Ascending aorta (tissue), 2 donors: ENCODE measurements around the gene SSMEM1. TPM values are rescaled to one million over a fixed set of nuclear protein-coding genes. Genes with fewer than 3 reads are reported as not detected.
"Not testable (repeated sequence)": the region's sequence is repeated elsewhere in the genome, so short reads cannot be mapped to it uniquely, and the experiment has no call there.

Experiments
- DNase-seq, 2 donors: peaks; one replicate each; pipeline ENCODE4 v3.0.0-alpha.2; 2019; ENCODE audit warnings: low spot score in 2 of 2
- H3K27ac ChIP-seq, 2 donors: fragments of 200-600 bp; sonication (generic); one replicate each; pipeline ENCODE4 v1.5.1; 2016 to 2017; ENCODE audit warnings: mild to moderate bottlenecking in 1 of 2
- H3K27me3 ChIP-seq: fragments of 200-600 bp; sonication (generic); one replicate; pipeline ENCODE4 v1.5.1; 2017
- H3K36me3 ChIP-seq, 2 donors: fragments of 200-600 bp; sonication (generic); one replicate each; pipeline ENCODE4 v1.5.1; 2016
- H3K4me1 ChIP-seq, 2 donors: fragments of 200-600 bp; sonication (generic); one replicate each; pipeline ENCODE4 v1.5.1; 2016 to 2017; ENCODE audit warnings: mild to moderate bottlenecking in 1 of 2
- H3K4me3 ChIP-seq, 2 donors: fragments of 200-600 bp; sonication (generic); one replicate each; pipeline ENCODE4 v1.5.1; 2016 to 2017; ENCODE audit warnings: mild to moderate bottlenecking in 1 of 2
- H3K9me3 ChIP-seq, 2 donors: fragments of 200-600 bp; sonication (generic); one replicate each; pipeline ENCODE4 v1.5.1; 2016
- CTCF ChIP-seq, 3 experiments: fragments of 200-600 bp in 2 of 3; fragments of 450-650 bp in 1 of 3; sonication (generic) in 2 of 3; IDR thresholded peaks; one replicate each; pipeline ENCODE4 v1.5.1; 2016 to 2019; ENCODE audit warnings: antibody characterized with exemption in 3 of 3, mild to moderate bottlenecking in 1 of 3, moderate library complexity in 1 of 3
- intact Hi-C: fragments of 100-400 bp; cut with DNase I; formaldehyde crosslinking; loops from one replicate; pipeline ENCODE4 v1.15.1; 2023
- total RNA-seq: library from RNA; depleted of rRNA; stranded (reverse); fragments of >200 nt; gene quantifications from one replicate; pipeline ENCODE4 v1.1.0, GENCODE V29; 2016

Gene SSMEM1
- total RNA-seq, 1 donor from 2014 or later: not detected

GRCh38 chr7:130242198-130243014, 34.7 kb downstream of the SSMEM1 start:
- Histone ChIP-seq H3K4me3 (no peak overlapping the region), H3K27ac (no peak overlapping the region), H3K27me3 (no peaks in the 10 kb centered on the region), H3K9me3 (no peaks in the 10 kb centered on the region), H3K36me3 (no peaks in the 10 kb centered on the region), H3K4me1 (no peaks in the 10 kb centered on the region)
- DNase-seq: no peak
- intact Hi-C loops: loop anchor here (2.0 to 5.0 kb wide), 2 partner anchors 478 to 590 kb away; no protein-coding TSS in a partner anchor
- TF ChIP-seq CTCF (IDR thresholded peaks at IDR 0.05): peak; percentile 66 to 79 (median 75)

- not testable (repeated sequence) for H3K36me3 ChIP-seq, DNase-seq, H3K27ac ChIP-seq, H3K27me3 ChIP-seq, H3K4me1 ChIP-seq, H3K4me3 ChIP-seq, H3K9me3 ChIP-seq
- intact Hi-C loops: loop anchor here (2.0 to 5.0 kb wide), 2 partner anchors 477 to 589 kb away; no protein-coding TSS in a partner anchor
These were observed 35.8 kb downstream of the SSMEM1 start for GRCh38 chr7:130243486-130243885.

- H3K36me3 ChIP-seq, H3K27me3 ChIP-seq, H3K27ac ChIP-seq, H3K9me3 ChIP-seq, H3K4me3 ChIP-seq, H3K4me1 ChIP-seq, intact Hi-C loops, DNase-seq: not testable (repeated sequence)
These were observed 38.8 kb downstream of the SSMEM1 start for GRCh38 chr7:130246491-130246890.

GRCh38 chr7:130248842-130249241, 41.2 kb downstream of the SSMEM1 start:
- H3K9me3 ChIP-seq, H3K36me3 ChIP-seq, H3K4me1 ChIP-seq, H3K27ac ChIP-seq, DNase-seq, H3K27me3 ChIP-seq, intact Hi-C loops, H3K4me3 ChIP-seq: not testable (repeated sequence)

GRCh38 chr7:130249626-130250025, 42.0 kb downstream of the SSMEM1 start:
- H3K36me3 ChIP-seq, H3K9me3 ChIP-seq, H3K4me1 ChIP-seq, H3K27ac ChIP-seq, DNase-seq, H3K4me3 ChIP-seq, intact Hi-C loops, H3K27me3 ChIP-seq: not testable (repeated sequence)

GRCh38 chr7:130254555-130254954, 46.9 kb downstream of the SSMEM1 start:
- Histone ChIP-seq H3K9me3 (peaks cover 5 to 20% of the 10 kb centered on the region in 2 donors), H3K27me3 (no peaks in the 10 kb centered on the region), H3K36me3 (no peaks in the 10 kb centered on the region), H3K27ac (no peak overlapping the region), H3K4me1 (no peaks in the 10 kb centered on the region), H3K4me3 (no peak overlapping the region)
- no peak for DNase-seq
- no peak for TF ChIP-seq CTCF (IDR thresholded peaks at IDR 0.05)
- intact Hi-C loops: no loop called here

GRCh38 chr7:130256704-130257103, 49.0 kb downstream of the SSMEM1 start:
- no peak for TF ChIP-seq CTCF (IDR thresholded peaks at IDR 0.05)
- no peaks in the 10 kb centered on the region for H3K36me3 ChIP-seq
- no peak overlapping the region for H3K27ac ChIP-seq
- intact Hi-C loops: no loop called here
- H3K4me1 ChIP-seq: no peaks in the 10 kb centered on the region
- peaks cover 5 to 20% of the 10 kb centered on the region in 2 donors for H3K9me3 ChIP-seq
- no peak for DNase-seq
- H3K4me3 ChIP-seq: no peak overlapping the region
- H3K27me3 ChIP-seq: no peaks in the 10 kb centered on the region
